Measurements from ENCODE around the gene TMEM217. TPM values are rescaled to one million over a fixed set of nuclear protein-coding genes. Genes with fewer than 3 reads are reported as not detected.
"Not testable (repeated sequence)": the region's sequence is repeated elsewhere in the genome, so short reads cannot be mapped to it uniquely, and the experiment has no call there.

The TMEM217 gene
- total RNA-seq, 2 experiments from 2014 or later: 3.5 to 4.9 TPM

- Mint-ChIP-seq H3K27me3 (no peaks in the 10 kb centered on the region), H3K9me3 (peaks cover 1% of the 10 kb centered on the region), H3K36me3 (peaks cover 2% of the 10 kb centered on the region), H3K4me1 (peaks cover 30% of the 10 kb centered on the region), H3K27ac (no peak overlapping the region), H3K4me3 (no peak overlapping the region)
- DNase-seq: no peak
Measured at GRCh38 chr6:37200085-37200484, 57.9 kb downstream of the TMEM217 start.

- not testable (repeated sequence) for H3K27ac Mint-ChIP-seq, H3K9me3 Mint-ChIP-seq, H3K27me3 Mint-ChIP-seq, DNase-seq, H3K4me3 Mint-ChIP-seq, H3K36me3 Mint-ChIP-seq
- H3K4me1 Mint-ChIP-seq: peaks cover 33% of the 10 kb centered on the region
Measured at GRCh38 chr6:37196451-37196850, 61.5 kb downstream of the TMEM217 start.

GRCh38 chr6:37194886-37195285, 63.1 kb downstream of the TMEM217 start:
- H3K27me3 Mint-ChIP-seq, H3K4me3 Mint-ChIP-seq, DNase-seq, H3K36me3 Mint-ChIP-seq, H3K9me3 Mint-ChIP-seq: not testable (repeated sequence)
- peaks cover 36% of the 10 kb centered on the region for H3K4me1 Mint-ChIP-seq
- peak overlapping the region; percentile 86 for H3K27ac Mint-ChIP-seq

GRCh38 chr6:37192666-37193065, 65.3 kb downstream of the TMEM217 start:
- no peak for DNase-seq
- H3K36me3 Mint-ChIP-seq: peaks cover 7% of the 10 kb centered on the region
- no peaks in the 10 kb centered on the region for H3K27me3 Mint-ChIP-seq
- H3K9me3 Mint-ChIP-seq: peaks cover 4% of the 10 kb centered on the region
- no peak overlapping the region for H3K4me3 Mint-ChIP-seq
- H3K27ac Mint-ChIP-seq: peak overlapping the region; percentile 2
- peaks cover 47% of the 10 kb centered on the region for H3K4me1 Mint-ChIP-seq

GRCh38 chr6:37190159-37190535, 67.8 kb downstream of the TMEM217 start:
- H3K9me3 Mint-ChIP-seq: peaks cover 12% of the 10 kb centered on the region
- DNase-seq: no peak
- peaks cover 13% of the 10 kb centered on the region for H3K36me3 Mint-ChIP-seq
- no peak overlapping the region for H3K4me3 Mint-ChIP-seq
- H3K27ac Mint-ChIP-seq: peak overlapping the region; percentile 79
- H3K4me1 Mint-ChIP-seq: peaks cover 61% of the 10 kb centered on the region
- H3K27me3 Mint-ChIP-seq: no peaks in the 10 kb centered on the region

GRCh38 chr6:37188962-37189510, 68.9 kb downstream of the TMEM217 start:
- peak overlapping the region; percentile 34 for H3K27ac Mint-ChIP-seq
- peaks cover 12% of the 10 kb centered on the region for H3K9me3 Mint-ChIP-seq
- no peaks in the 10 kb centered on the region for H3K27me3 Mint-ChIP-seq
- H3K4me1 Mint-ChIP-seq: peaks cover 52% of the 10 kb centered on the region
- H3K4me3 Mint-ChIP-seq: no peak overlapping the region
- H3K36me3 Mint-ChIP-seq: peaks cover 13% of the 10 kb centered on the region
- no peak for DNase-seq

- no peaks in the 10 kb centered on the region for H3K27me3 Mint-ChIP-seq
- no peak overlapping the region for H3K4me3 Mint-ChIP-seq
- DNase-seq: no peak
- peaks cover 53% of the 10 kb centered on the region for H3K4me1 Mint-ChIP-seq
- peak overlapping the region; percentile 92 for H3K27ac Mint-ChIP-seq
- H3K9me3 Mint-ChIP-seq: peaks cover 12% of the 10 kb centered on the region
- peaks cover 13% of the 10 kb centered on the region for H3K36me3 Mint-ChIP-seq
Measured at GRCh38 chr6:37187321-37188022, 70.5 kb downstream of the TMEM217 start.

- H3K4me1 Mint-ChIP-seq: peaks cover 53% of the 10 kb centered on the region
- peaks cover 13% of the 10 kb centered on the region for H3K36me3 Mint-ChIP-seq
- H3K4me3 Mint-ChIP-seq, DNase-seq, H3K27me3 Mint-ChIP-seq: not testable (repeated sequence)
- H3K27ac Mint-ChIP-seq: peak overlapping the region; percentile 61
- peaks cover 14% of the 10 kb centered on the region for H3K9me3 Mint-ChIP-seq
Measured at GRCh38 chr6:37185949-37186720, 71.8 kb downstream of the TMEM217 start.

GRCh38 chr6:37182736-37183590, 75.0 kb downstream of the TMEM217 start:
- Mint-ChIP-seq H3K36me3 (peaks cover 14% of the 10 kb centered on the region), H3K4me3 (peak overlapping the region; percentile 62), H3K4me1 (peaks cover 48% of the 10 kb centered on the region), H3K9me3 (peaks cover 14% of the 10 kb centered on the region), H3K27ac (peak overlapping the region; percentile 98), H3K27me3 (no peaks in the 10 kb centered on the region)
- DNase-seq: peak; percentile 73

GRCh38 chr6:37180610-37181009, 77.3 kb downstream of the TMEM217 start:
- H3K27ac Mint-ChIP-seq, DNase-seq, H3K9me3 Mint-ChIP-seq, H3K4me3 Mint-ChIP-seq, H3K27me3 Mint-ChIP-seq: not testable (repeated sequence)
- Mint-ChIP-seq H3K36me3 (peaks cover 24% of the 10 kb centered on the region), H3K4me1 (peaks cover 57% of the 10 kb centered on the region)

GRCh38 chr6:37180075-37180474, 77.9 kb downstream of the TMEM217 start:
- Mint-ChIP-seq H3K4me3 (no peak overlapping the region), H3K27ac (no peak overlapping the region), H3K27me3 (no peaks in the 10 kb centered on the region), H3K9me3 (peaks cover 6% of the 10 kb centered on the region), H3K4me1 (peaks cover 60% of the 10 kb centered on the region), H3K36me3 (peaks cover 29% of the 10 kb centered on the region)
- no peak for DNase-seq

- Mint-ChIP-seq H3K4me3 (no peak overlapping the region), H3K9me3 (peaks cover 6% of the 10 kb centered on the region), H3K27me3 (no peaks in the 10 kb centered on the region), H3K36me3 (peaks cover 50% of the 10 kb centered on the region), H3K27ac (peak overlapping the region; percentile 21), H3K4me1 (peaks cover 70% of the 10 kb centered on the region)
- no peak for DNase-seq
Measured at GRCh38 chr6:37177935-37178517, 79.9 kb downstream of the TMEM217 start.

GRCh38 chr6:37177077-37177934, 80.6 kb downstream of the TMEM217 start:
- H3K27ac Mint-ChIP-seq: peak overlapping the region; percentile 70
- peak overlapping the region; percentile 38 for H3K4me3 Mint-ChIP-seq
- peaks cover 6% of the 10 kb centered on the region for H3K9me3 Mint-ChIP-seq
- no peak for DNase-seq
- no peaks in the 10 kb centered on the region for H3K27me3 Mint-ChIP-seq
- peaks cover 72% of the 10 kb centered on the region for H3K4me1 Mint-ChIP-seq
- peaks cover 55% of the 10 kb centered on the region for H3K36me3 Mint-ChIP-seq

Measured in activated naive CD8-positive, alpha-beta T cell treated with anti-CD3 and anti-CD28 coated beads for 36 hours (primary cell).